IMR-90 (cell line): Measurements from ENCODE around the gene HIVEP1. TPM values are rescaled to one million over a fixed set of nuclear protein-coding genes. Genes with fewer than 3 reads are reported as not detected.

ENCODE experiments used
- ATAC-seq: fragments of 200-7000 bp; cut with Tn5 transposase; 2 replicates; pipeline ENCODE4 v1.9.1; 2020; ENCODE audit warnings: low read depth, mild to moderate bottlenecking, moderate library complexity
- BruUV-seq: library from RNA; stranded (reverse); fragments of 400-500 nt; replicated peaks from 2 replicates; lab custom pipeline; 2021; lab: Mats Ljungman, UMichigan
- CTCF ChIA-PET: fragments of 300-600 bp; formaldehyde crosslinking; extraction: SDS; loops from one replicate; lab custom pipeline; 2021; ENCODE audit warnings: antibody characterized with exemption; lab: Yijun Ruan, JAX
- POLR2A ChIA-PET: fragments of 300-600 bp; sonication (Branson Sonifier 250); formaldehyde crosslinking; loops from one replicate; lab custom pipeline; 2022; ENCODE audit warnings: antibody characterized with exemption; ENCODE audit not compliant: unreplicated experiment; lab: Charles Lee
- DNase-seq: peaks from one replicate; pipeline ENCODE4 v3.0.0; 2013
- H2AFZ ChIP-seq: replicated peaks from 2 replicates; pipeline ENCODE3; 2013; ENCODE audit warnings: low read length, mild to moderate bottlenecking; ENCODE audit not compliant: poor library complexity
- H2AK5ac ChIP-seq: 2 replicates; pipeline ENCODE4 v1.6.1; 2013; ENCODE audit warnings: low read depth, low read length, inconsistent platforms
- H2AK9ac ChIP-seq: replicated peaks from 2 replicates; pipeline ENCODE3; 2013; ENCODE audit warnings: mild to moderate bottlenecking, low read depth, low read length, moderate library complexity; ENCODE audit not compliant: poor library complexity
- H2BK120ac ChIP-seq: 2 replicates; pipeline ENCODE4 v1.6.1; 2013; ENCODE audit warnings: low read depth, low read length, inconsistent platforms
- H2BK15ac ChIP-seq: 3 replicates; pipeline ENCODE4 v1.6.1; 2013; ENCODE audit warnings: low read depth, low read length, inconsistent platforms
- H2BK20ac ChIP-seq: 2 replicates; pipeline ENCODE4 v1.6.1; 2013; ENCODE audit warnings: low read depth, mild to moderate bottlenecking, inconsistent platforms, low read length, moderate library complexity
- H2BK5ac ChIP-seq: 2 replicates; pipeline ENCODE4 v1.6.1; 2013; ENCODE audit warnings: mild to moderate bottlenecking, low read depth, low read length, inconsistent platforms; ENCODE audit not compliant: poor library complexity, severe bottlenecking
- H3K14ac ChIP-seq: replicated peaks from 2 replicates; pipeline ENCODE4 v1.6.1; 2013; ENCODE audit warnings: low read depth, low read length, inconsistent platforms
- H3K18ac ChIP-seq: 2 replicates; pipeline ENCODE4 v1.6.1; 2013; ENCODE audit warnings: low read depth, low read length, control low read depth
- H3K23ac ChIP-seq: 2 replicates; pipeline ENCODE4 v1.6.1; 2013; ENCODE audit warnings: low read depth, low read length, inconsistent platforms
- H3K27ac ChIP-seq: 2 replicates; pipeline ENCODE4 v1.5.1; 2013; ENCODE audit warnings: mild to moderate bottlenecking, control low read depth, low read length; ENCODE audit not compliant: insufficient read depth
- H3K27me3 ChIP-seq: 2 replicates; pipeline ENCODE4 v1.6.1; 2013; ENCODE audit warnings: low read length; ENCODE audit not compliant: control insufficient read depth, insufficient read depth
- H3K36me3 ChIP-seq: 2 replicates; pipeline ENCODE4 v1.6.1; 2013; ENCODE audit warnings: low read length, mixed read lengths; ENCODE audit not compliant: control insufficient read depth, insufficient read depth
- H3K4ac ChIP-seq: 2 replicates; pipeline ENCODE4 v1.6.1; 2013; ENCODE audit warnings: low read depth, low read length, inconsistent platforms
- H3K4me1 ChIP-seq: 2 replicates; pipeline ENCODE4 v1.6.1; 2013; ENCODE audit warnings: low read length, mixed read lengths; ENCODE audit not compliant: control insufficient read depth, insufficient read depth
- H3K4me2 ChIP-seq: 2 replicates; pipeline ENCODE4 v1.6.1; 2013; ENCODE audit warnings: low read depth, mild to moderate bottlenecking, control low read depth, low read length, moderate library complexity
- H3K4me3 ChIP-seq: 2 replicates; pipeline ENCODE4 v1.5.1; 2013; ENCODE audit warnings: low read depth, mild to moderate bottlenecking, control low read depth, low read length, moderate library complexity; ENCODE audit not compliant: insufficient read depth
- H3K56ac ChIP-seq: 2 replicates; pipeline ENCODE4 v1.6.1; 2013; ENCODE audit warnings: low read length, inconsistent platforms; ENCODE audit not compliant: insufficient read depth; ENCODE audit errors: extremely low read depth
- H3K79me1 ChIP-seq, 2 experiments: 2 replicates each; pipeline ENCODE4 v1.6.1; 2013; ENCODE audit warnings: low read length in 2 of 2, inconsistent platforms in 1 of 2, low read depth in 1 of 2
- H3K9ac ChIP-seq: 2 replicates; pipeline ENCODE4 v1.6.1; 2013; ENCODE audit warnings: low read depth, low read length, control low read depth
- H3K9me1 ChIP-seq: 2 replicates; pipeline ENCODE4 v1.6.1; 2013; ENCODE audit warnings: low read length, inconsistent platforms; ENCODE audit not compliant: insufficient read depth
- H3K9me3 ChIP-seq: 2 replicates; pipeline ENCODE4 v1.6.1; 2013; ENCODE audit warnings: low read length; ENCODE audit not compliant: control insufficient read depth, insufficient read depth
- H4K20me1 ChIP-seq: 2 replicates; pipeline ENCODE4 v1.6.1; 2013; ENCODE audit warnings: low read length, inconsistent platforms; ENCODE audit not compliant: insufficient read depth
- H4K5ac ChIP-seq: 2 replicates; pipeline ENCODE4 v1.6.1; 2013; ENCODE audit warnings: mild to moderate bottlenecking, low read depth, low read length, control low read depth
- H4K8ac ChIP-seq, 2 experiments: 2 replicates each; pipeline ENCODE4 v1.6.1; 2013; ENCODE audit warnings: low read depth in 2 of 2, low read length in 2 of 2, control low read depth in 1 of 2, inconsistent platforms in 1 of 2
- H4K91ac ChIP-seq: 2 replicates; pipeline ENCODE4 v1.6.1; 2013; ENCODE audit warnings: low read depth, low read length, inconsistent platforms; ENCODE audit not compliant: insufficient read depth
- BHLHE40 ChIP-seq: fragments of 150-350 bp; IDR thresholded peaks from 2 replicates; pipeline ENCODE4 v1.6.1; 2016; ENCODE audit warnings: mild to moderate bottlenecking, low read depth, low read length
- CEBPB ChIP-seq: IDR thresholded peaks from 2 replicates; pipeline ENCODE4 v1.6.1; 2012; ENCODE audit warnings: low read depth, low read length, improper control_type of control experiment
- FOS ChIP-seq: fragments of 150-350 bp; IDR thresholded peaks from 2 replicates; pipeline ENCODE4 v1.6.1; 2016; ENCODE audit warnings: low read depth, low read length
- MAZ ChIP-seq: IDR thresholded peaks from 2 replicates; pipeline ENCODE4 v1.6.1; 2012; ENCODE audit warnings: low read depth, mild to moderate bottlenecking, low read length, improper control_type of control experiment, moderate library complexity, borderline replicate concordance
- POLR2A ChIP-seq: IDR thresholded peaks from 2 replicates; pipeline ENCODE4 v1.6.1; 2012; ENCODE audit warnings: mild to moderate bottlenecking, low read depth, low read length
- RCOR1 ChIP-seq: IDR thresholded peaks from 2 replicates; pipeline ENCODE4 v1.6.1; 2012; ENCODE audit warnings: mild to moderate bottlenecking, low read length, improper control_type of control experiment; ENCODE audit not compliant: insufficient replicate concordance
- WGBS, 2 experiments: methylation state at CpG; one replicate each; pipeline versions ENCODE4 v1.1.5 to v1.1.7; 2013; ENCODE audit warnings: missing lambda C conversion rate in 2 of 2; ENCODE audit not compliant: insufficient read length in 1 of 2; ENCODE audit errors: extremely low coverage in 2 of 2; 5-methylcytosine and 5-hydroxymethylcytosine counted together
- dilution Hi-C: fragments of 300-500 bp; cut with HindIII; formaldehyde crosslinking; loops from one replicate; pipeline ENCODE4 v1.14.3; 2018; ENCODE audit warnings: low sequenced_read_pairs; ENCODE audit not compliant: unreplicated experiment
- in situ Hi-C: fragments of 300-500 bp; cut with MboI; formaldehyde crosslinking; loops from 3 replicates; pipeline ENCODE4 v1.14.3; 2019; ENCODE audit warnings: low sequenced_read_pairs, inconsistent platforms, mixed read lengths
- intact Hi-C: fragments of 100-400 bp; cut with micrococcal nuclease; formaldehyde crosslinking; loops from 2 replicates; pipeline ENCODE4 v1.10.0; 2022
- polyA plus RNA-seq, 3 experiments: library from polyadenylated mRNA; depleted of rRNA; stranded (reverse); fragments of >200 nt; gene quantifications; 2 replicates each; pipeline ENCODE4 v1.2.3, GENCODE V29; 2012; ENCODE audit warnings: low replicate concordance in 1 of 3
- total RNA-seq: library from RNA; depleted of rRNA; stranded (reverse); fragments of >200 nt; gene quantifications from 2 replicates; pipeline ENCODE4 v1.2.3, GENCODE V29; 2012
- TF ChIP-seq, protein P1 (sequence below): fragments of 150-350 bp; IDR thresholded peaks from 2 replicates; pipeline ENCODE4 v1.6.1; 2017; ENCODE audit warnings: mild to moderate bottlenecking, antibody characterized with exemption, low read length, low read depth
- TF ChIP-seq, protein P2 (sequence below): conservative IDR thresholded peaks from 2 replicates; pipeline ENCODE4 v1.5.1; 2012; ENCODE audit warnings: mild to moderate bottlenecking, low read depth, low read length, improper control_type of control experiment

The HIVEP1 gene
- total and polyA plus RNA-seq, 2 of the 4 experiments (the other 2 are of a cell fraction) = 13.0 to 17.2 TPM

DNA sequence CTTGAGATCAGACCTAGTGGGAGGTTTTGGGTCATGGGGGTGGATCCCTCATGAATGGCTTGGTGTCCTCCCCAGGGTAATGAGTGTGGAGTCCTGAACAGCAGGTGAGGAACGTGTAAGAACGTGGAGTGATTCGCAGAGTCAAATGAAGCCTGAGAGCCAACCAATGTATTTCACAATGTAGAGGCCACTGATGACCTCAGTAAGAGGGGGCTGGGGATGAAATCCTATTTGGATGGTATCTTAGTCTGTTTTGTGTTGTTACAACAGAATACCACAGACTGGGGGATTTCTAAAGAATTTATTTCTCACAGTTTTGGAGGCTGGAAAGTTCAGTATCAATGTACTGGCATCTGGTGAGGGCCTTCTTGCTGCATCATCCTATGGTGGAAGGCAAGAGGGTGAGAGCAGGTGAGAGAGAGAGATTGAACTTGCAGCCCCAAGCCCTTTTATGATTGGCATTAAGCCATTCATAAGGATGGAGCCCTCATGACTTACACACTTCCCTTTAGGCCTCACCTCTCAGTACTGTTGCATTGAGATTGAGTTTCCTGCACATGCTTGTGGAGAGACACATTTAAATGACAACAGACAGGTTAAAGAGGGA lies 47.3 kb upstream of the HIVEP1 start:
- H3K18ac ChIP-seq = no peak overlapping the region
- no CpG with 5 or more reads among the region's 3 CpGs for WGBS, 2 experiments
- no peaks in the 10 kb centered on the region for H3K36me3 ChIP-seq
- H2BK5ac ChIP-seq = no peak overlapping the region
- ChIA-PET CTCF (no interaction called here), POLR2A (no interaction called here)
- H3K56ac ChIP-seq = no peak overlapping the region
- H2AK5ac ChIP-seq = no peak overlapping the region
- TF ChIP-seq, protein P1, sequence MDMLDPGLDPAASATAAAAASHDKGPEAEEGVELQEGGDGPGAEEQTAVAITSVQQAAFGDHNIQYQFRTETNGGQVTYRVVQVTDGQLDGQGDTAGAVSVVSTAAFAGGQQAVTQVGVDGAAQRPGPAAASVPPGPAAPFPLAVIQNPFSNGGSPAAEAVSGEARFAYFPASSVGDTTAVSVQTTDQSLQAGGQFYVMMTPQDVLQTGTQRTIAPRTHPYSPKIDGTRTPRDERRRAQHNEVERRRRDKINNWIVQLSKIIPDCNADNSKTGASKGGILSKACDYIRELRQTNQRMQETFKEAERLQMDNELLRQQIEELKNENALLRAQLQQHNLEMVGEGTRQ = no peak
- TF ChIP-seq BHLHE40 (no peak), MAZ (no peak), FOS (no peak), CEBPB (peak; percentile 53), RCOR1 (no peak), POLR2A (no peak)
- TF ChIP-seq, protein P2, sequence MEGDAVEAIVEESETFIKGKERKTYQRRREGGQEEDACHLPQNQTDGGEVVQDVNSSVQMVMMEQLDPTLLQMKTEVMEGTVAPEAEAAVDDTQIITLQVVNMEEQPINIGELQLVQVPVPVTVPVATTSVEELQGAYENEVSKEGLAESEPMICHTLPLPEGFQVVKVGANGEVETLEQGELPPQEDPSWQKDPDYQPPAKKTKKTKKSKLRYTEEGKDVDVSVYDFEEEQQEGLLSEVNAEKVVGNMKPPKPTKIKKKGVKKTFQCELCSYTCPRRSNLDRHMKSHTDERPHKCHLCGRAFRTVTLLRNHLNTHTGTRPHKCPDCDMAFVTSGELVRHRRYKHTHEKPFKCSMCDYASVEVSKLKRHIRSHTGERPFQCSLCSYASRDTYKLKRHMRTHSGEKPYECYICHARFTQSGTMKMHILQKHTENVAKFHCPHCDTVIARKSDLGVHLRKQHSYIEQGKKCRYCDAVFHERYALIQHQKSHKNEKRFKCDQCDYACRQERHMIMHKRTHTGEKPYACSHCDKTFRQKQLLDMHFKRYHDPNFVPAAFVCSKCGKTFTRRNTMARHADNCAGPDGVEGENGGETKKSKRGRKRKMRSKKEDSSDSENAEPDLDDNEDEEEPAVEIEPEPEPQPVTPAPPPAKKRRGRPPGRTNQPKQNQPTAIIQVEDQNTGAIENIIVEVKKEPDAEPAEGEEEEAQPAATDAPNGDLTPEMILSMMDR = no peak
- no peak overlapping the region for H3K23ac ChIP-seq
- no peak overlapping the region for H2AK9ac ChIP-seq
- no peak overlapping the region for H4K91ac ChIP-seq
- BruUV-seq = no TSS peak
- intact Hi-C loops (no loop called here), in situ Hi-C loops (no loop called here), dilution Hi-C loops (no loop called here)
- H3K4me1 ChIP-seq = peaks cover 3% of the 10 kb centered on the region
- no peak overlapping the region for H2AFZ ChIP-seq
- no peak overlapping the region for H2BK120ac ChIP-seq
- DNase-seq = no peak
- ATAC-seq = no peak
- H3K27me3 ChIP-seq = no peaks in the 10 kb centered on the region
- H3K4me3 ChIP-seq = no peak overlapping the region
- H3K27ac ChIP-seq = no peak overlapping the region
- H3K9me1 ChIP-seq = peaks cover 4% of the 10 kb centered on the region; the same call in 1 of the 2 replicates
- H2BK20ac ChIP-seq = no peak overlapping the region
- H3K9me3 ChIP-seq = no peaks in the 10 kb centered on the region
- H3K4ac ChIP-seq = no peak overlapping the region
- no peak overlapping the region for H4K5ac ChIP-seq
- no peak overlapping the region for H3K4me2 ChIP-seq
- no peaks in the 10 kb centered on the region for H4K20me1 ChIP-seq
- no peak overlapping the region for H3K9ac ChIP-seq
- no peak overlapping the region for H2BK15ac ChIP-seq
- no peaks in the 10 kb centered on the region for H3K79me1 ChIP-seq
- no peak overlapping the region for H3K14ac ChIP-seq
- H4K8ac ChIP-seq = no peak overlapping the region
